Gastrocnemius medialis (tissue), 4 donors: ENCODE results near the gene LRRC4C.

Source experiments
- CTCF ChIP-seq, 5 experiments: fragments of 450-650 bp in 3 of 5; fragments of 200-600 bp in 2 of 5; sonication (generic) in 2 of 5; IDR thresholded peaks in 4 of 5; conservative IDR thresholded peaks in 1 of 5; 1 replicate in 4 of 5; 2 replicates in 1 of 5; pipeline ENCODE4 v1.5.1; 2016 to 2019; ENCODE audit warnings: antibody characterized with exemption in 5 of 5, mild to moderate bottlenecking in 3 of 5, moderate library complexity in 3 of 5
- POLR2A ChIP-seq, 2 donors: fragments of 450-650 bp; IDR thresholded peaks; one replicate each; pipeline ENCODE4 v1.6.1; 2017; ENCODE audit warnings: antibody characterized with exemption in 2 of 2, mild to moderate bottlenecking in 2 of 2, moderate library complexity in 2 of 2

- no peak for TF ChIP-seq POLR2A (IDR thresholded peaks at IDR 0.05)
- TF ChIP-seq CTCF (IDR thresholded peaks at IDR 0.05 in 4 of 5, conservative IDR thresholded peaks at IDR 0.05 in 1 of 5), result no peak
These were observed 152.0 kb downstream of the LRRC4C start for GRCh38 chr11:41307296-41308080.
